Activated T-helper 1 cell treated with anti-CD3 and anti-CD28 coated beads, Interleukin-2, amount 50 U/mL, for 16 hours (primary cell): ENCODE data around the gene ARHGEF39.

ENCODE experiments used
- DNase-seq, 2 donors: peaks; one replicate each; pipeline ENCODE4 v3.0.0-alpha.2; 2020; ENCODE audit warnings: low read depth in 1 of 2, low spot score in 1 of 2

Gene ARHGEF39, protein sequence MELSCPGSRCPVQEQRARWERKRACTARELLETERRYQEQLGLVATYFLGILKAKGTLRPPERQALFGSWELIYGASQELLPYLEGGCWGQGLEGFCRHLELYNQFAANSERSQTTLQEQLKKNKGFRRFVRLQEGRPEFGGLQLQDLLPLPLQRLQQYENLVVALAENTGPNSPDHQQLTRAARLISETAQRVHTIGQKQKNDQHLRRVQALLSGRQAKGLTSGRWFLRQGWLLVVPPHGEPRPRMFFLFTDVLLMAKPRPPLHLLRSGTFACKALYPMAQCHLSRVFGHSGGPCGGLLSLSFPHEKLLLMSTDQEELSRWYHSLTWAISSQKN

DNA sequence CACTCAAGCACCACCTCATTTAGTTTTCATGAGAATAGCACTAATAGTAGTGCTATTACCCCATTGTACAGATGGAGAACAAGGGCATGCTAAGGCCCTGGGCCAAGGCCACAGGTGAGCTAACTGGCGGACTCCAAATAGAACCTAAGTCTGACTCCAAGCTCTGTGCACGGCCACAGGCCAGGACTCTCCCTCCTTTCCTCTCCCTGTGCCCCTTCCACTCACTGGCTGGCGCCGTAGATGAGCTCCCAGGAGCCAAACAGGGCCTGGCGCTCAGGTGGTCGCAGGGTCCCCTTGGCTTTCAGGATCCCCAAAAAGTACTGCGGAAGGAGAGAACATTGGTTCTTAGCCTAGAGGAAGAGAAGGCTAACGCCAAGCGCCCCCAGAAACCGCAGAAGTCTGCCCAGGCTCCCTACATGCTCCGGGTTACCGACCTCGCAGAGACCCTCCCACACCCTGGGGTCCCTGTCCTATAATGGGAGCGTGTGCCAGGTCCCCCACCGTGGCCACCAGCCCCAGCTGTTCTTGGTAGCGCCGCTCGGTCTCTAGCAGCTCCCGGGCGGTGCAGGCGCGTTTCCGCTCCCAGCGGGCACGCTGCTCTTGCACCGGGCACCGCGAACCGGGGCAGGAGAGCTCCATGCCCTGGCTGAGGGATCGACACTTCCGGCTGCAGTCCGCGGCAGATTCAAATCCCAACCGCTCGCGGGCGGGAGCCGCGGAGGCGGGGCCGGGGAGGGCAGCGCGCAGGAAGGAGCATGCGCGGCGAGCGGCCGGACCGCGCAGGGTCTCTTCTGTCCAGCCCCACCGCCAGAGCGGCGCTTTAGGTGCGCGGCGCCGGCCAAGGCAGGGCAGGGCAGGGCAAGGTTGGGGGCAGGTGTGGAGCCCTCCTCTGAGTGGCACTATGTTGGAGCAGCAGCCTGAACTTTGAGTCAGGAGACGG is at the start of gene ARHGEF39:
Gene ARHGEF39, minus strand, starts transcription at position 665 of the 940 bp plus-strand sequence. Its CDS starts 26 bp downstream, at position 639.
- DNase-seq = peak; percentile 35 to 55

DNA sequence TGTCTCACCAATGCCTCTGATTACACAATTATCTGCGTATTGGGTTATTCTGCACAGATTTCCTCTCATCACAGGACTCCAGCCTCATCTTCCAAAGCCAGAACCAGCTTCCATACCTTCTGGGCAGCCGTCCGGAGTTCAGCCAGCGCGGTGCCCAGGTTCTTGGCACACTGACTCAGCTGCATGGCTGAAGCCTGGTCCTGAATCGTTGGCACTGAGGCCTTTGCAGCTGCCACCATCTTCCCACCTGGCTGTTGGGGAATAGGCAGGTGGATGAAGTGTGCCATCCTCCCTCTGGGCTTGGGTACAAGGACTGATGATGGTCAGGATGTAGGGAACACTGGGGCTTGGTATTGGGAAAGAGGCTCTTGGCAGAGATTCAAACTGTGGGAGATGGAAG is 49.1 kb upstream of the ARHGEF39 start:
- no peak for DNase-seq

DNA sequence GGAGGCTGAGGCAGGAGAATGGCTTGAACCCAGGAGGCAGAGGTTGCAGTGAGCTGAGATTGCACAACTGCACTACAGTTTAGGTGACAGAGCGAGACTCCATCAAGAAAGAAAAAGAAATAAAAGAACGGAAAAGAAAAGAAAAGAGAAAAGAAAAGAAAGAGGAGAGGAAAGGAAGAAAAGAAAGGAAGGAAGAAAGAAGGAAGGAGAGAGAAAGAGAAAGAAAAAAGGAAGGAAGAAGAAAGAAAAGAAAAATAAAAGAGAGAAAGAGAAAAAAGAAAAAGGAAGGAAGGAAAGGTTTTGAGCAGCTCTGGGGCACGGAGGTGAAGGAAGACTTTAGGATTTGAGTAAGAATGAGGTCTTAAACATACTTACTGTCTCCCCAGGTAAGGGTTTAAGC is 48.6 kb upstream of the ARHGEF39 start:
- no peak for DNase-seq

DNA sequence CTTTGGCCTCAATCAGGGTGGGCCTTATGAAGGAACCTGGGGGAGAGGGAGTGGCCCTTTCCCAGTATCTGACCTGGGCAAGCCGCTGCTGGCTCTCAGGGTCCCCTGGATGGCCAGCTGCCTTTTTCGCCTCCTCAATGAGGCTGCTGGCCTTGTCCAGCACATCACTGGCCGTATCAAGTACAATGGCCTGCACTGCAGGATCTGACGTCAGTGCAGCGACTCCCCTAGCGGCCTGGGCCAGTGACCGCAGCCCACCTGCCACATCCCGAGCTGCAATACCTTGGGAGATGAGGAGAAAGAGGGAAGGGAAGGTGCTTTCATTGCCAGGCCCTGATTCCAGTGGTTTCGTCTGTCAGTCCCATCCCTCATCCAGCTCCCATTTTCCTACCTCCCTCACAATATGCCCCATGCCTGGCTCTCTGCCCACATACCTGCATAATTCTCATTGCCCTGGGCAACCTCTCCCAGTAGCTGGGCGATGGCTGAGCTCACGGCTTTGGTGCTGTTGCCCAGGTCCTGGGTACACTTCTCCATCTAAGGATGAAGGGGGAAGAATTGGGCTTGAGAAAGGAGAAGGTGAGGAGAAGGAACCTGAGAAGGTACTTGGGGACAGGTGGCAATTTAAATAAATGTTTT is 47.9 kb upstream of the ARHGEF39 start:
- no peak for DNase-seq

DNA sequence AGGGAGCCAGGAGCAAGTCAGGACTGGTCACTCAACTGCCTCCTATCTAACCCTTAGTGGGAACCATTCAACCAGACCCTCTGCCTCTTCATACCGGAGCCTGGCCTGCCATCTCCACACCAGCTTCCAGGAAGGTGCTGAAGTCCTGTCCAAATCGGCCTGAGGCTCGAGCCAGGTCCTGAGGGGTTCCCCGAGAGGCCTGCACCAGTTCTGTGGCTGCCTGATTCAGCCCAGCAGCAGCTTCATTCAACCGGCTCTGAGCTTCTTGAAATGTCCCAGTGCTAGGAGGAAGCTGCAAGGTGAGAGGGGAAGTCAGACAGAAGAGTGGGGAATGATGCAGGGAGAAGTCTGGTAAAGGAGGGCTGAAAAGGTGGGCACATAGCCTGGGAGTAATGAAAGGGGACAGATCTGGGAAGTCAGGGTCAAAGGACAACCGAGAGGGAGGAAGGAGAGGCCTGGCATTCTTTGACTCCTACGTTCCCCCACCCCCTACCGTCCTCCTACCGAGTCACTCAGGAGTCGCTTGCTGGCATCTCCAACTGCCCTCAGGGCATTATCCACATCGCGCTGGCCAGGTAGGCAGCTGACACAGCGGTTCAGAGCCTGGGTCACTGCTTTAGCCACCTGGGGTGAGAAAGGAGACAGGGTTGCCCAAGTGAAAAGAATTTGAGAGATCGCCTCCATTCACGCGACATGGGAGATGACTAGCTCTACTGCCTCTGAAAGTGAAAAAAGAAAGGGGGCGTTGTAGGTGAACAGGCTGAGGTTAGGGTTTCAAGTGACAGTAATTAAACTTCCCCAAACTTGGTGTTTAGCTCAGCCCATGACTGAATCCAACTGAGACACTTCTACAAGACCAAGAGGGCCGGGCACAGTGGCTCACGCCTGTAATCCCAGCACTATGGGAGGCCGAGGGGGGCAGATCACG is 46.8 kb upstream of the ARHGEF39 start:
- DNase-seq = no peak

DNA sequence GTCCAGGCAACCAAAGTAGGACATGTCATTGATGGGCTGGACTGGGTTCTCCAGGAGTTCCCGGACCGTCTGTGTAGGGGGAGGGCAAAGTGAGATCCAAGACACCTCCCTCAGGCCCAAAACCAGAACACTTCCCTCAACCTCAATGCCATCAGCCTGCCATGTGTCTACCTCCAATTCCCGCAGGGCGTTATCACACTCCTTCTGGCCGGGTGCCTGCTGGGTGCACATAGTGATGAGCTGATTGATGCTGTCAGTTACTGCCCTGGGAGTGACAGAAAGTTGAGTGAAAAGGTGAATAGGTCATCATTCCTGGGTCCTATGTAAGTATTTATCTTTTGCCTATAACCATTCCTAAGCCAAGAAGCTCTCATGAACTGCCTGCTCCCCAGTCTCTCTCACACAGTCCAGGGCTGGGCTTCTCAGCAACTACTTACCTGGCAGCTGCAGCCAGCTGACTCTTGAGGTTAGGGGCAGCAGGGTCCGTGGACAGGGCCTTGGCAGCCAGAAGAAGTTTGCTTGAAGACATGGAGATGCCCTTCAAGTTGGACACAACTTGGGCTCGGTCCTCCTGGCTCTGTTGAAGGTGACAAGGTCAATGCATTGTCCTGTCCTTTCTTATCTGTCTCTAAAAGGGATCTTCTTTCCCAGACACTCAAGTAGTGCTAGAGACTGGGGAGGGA is 46.0 kb upstream of the ARHGEF39 start:
- DNase-seq = no peak

DNA sequence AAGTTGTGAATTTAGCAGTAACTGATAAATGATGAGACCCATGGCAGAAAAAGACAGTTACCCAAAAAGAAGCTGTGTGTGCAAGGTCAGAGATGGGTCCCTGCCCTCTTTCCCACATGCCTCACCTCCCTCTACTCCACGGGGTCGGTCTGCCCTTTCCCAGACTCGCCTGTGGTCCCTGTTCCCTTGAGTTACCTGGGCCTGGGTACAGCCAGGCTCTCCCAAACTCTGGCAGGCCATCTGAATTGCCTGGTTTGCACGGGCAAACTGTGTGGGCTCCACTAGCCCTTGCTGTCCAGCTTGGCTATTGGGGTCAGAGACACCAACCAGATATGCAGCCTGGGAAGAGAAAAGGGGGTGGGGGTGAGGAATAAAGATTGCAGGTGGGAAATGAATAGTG is 43.2 kb upstream of the ARHGEF39 start:
- no peak for DNase-seq

DNA sequence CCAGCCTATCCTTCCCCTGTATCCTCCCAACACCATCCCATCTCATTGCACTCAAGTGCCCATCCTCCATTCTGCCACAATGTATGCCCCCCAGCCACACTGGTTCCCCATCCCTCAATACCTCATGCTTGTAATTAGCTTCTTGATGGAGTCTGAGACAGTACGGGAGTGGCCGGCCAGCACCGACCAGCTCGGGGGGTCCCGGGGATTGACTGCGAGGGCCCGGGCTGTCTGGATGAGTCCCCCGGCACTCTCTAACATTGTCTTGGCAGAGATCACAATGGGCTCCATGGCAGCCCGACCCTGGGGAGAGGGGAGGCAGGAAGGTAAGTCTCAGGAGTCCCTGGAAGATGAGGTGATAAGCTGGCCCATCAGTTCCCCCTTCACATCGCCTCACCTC is 42.0 kb upstream of the ARHGEF39 start:
- DNase-seq = no peak

DNA sequence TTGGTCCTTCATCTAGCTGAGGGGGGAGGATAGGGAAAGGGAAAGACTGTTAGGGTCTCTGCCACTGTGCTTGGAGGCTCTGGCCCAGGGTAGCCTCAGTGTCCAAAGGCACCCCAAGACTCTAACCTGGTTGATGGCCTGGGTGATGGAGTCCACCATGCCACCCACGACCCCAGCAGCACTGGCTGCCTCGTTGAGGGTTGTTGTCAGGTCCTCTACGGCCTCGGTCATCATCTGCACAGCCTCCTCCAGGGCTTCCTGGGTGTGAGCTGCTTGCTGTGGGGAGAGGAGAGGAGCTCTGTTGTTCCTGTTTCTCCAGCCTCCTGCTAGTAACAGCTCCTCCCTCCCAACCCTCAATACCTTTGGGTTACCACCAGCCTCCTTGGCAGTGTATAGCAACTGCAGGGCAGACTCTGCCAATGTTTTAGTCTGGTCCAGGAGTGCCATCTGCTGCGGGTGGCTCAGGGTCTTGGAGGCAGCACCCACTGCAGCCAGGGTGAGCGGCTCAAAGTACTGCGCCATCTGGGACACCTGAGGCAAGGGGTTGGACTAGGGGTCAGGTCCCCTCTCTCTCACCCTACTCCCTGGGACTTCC is 40.9 kb upstream of the ARHGEF39 start:
- DNase-seq = no peak

DNA sequence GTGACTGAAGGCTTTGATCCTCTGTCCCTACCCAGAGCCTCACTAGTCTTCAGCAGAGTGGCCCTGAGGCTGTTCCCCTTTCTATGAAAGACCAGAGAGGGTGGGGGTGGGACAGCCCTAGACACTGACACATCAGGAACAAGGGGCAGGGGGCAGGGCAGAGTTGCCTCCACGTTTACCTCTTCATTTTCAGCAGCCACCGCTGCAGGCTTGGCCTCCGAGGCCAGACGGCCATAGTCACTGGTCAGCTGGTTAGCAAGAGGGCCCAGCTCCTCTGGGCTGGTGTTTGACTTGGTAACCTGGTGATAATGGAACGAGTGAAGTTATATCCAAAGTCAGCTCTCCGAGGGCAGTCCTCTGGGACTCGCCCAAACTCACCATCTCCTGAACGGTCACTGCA is 40.4 kb upstream of the ARHGEF39 start:
- DNase-seq = no peak

DNA sequence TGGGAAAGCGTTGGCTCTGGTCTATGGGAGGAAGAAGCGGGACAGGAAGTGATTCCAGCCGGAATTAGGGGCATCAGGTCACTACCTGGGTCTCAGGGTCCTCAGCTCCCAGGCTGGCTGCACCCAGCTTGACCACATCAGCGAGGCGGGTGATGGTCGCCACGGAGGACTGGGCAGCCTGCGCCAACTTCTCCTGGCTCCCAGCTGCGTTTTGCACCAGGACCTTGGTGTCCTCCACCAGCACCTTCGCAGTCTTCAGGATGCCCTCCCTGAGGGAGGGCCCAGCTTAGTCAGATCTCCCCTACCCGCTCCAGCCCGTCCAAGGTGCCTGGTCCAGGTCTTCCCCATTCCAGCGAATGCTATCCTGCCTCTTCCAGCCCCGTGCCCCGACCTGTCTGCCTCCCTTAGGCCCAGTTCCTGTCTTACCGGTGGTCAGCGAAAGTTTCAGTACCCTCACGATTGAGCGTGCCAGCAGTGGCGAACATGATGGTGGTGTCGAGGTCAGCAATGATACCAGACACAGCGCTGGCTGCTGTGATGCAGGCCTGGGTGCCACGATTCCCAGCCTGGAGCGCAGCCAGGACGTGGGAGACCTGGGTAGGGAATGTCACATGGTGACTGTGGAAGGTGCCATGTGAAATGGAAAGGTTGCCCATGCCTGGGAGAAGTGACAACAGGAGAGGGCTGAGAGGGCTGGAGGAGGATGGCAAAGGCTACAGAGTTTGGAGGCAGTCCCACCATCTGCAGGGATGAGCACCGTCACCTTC is 39.1 kb upstream of the ARHGEF39 start:
- no peak for DNase-seq

DNA sequence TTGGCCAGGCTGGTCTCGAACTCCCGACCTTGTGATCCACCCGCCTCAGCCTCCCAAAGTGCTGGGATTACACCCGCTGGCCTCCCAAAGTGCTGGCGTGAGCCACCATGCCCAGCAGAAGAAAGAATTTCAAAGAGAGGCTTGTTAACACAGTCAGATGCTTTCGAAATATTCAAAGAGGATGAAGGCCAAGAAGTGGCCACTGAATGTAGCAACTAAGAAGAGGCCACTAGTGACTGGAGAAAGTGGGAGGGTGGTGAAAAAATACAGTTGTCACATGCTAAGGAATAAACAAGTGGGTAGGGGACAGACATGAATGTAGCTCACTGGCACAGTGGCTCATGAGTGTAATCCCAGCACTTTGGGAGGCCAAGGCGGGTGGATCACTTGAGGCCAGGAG is 37.7 kb upstream of the ARHGEF39 start:
- DNase-seq = no peak

DNA sequence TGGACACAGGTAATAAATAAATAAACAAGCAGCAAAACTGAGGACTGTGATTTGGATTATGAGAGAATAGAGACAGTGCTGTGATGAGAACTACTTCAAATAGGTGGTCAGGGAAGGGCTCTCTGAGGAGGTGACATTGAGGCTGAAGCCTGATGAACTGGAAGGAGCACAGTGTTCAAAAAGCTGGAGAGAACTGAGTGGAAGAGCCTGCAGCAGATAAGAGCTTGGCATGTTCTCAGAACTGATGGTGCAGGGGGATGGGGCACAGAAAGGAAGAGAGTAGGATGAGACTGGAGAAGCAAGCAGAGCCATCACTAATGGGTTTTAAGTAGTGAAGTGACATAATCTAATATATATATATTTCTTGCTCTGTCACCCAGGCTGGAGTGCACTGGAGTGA is 35.9 kb upstream of the ARHGEF39 start:
- DNase-seq = no peak

DNA sequence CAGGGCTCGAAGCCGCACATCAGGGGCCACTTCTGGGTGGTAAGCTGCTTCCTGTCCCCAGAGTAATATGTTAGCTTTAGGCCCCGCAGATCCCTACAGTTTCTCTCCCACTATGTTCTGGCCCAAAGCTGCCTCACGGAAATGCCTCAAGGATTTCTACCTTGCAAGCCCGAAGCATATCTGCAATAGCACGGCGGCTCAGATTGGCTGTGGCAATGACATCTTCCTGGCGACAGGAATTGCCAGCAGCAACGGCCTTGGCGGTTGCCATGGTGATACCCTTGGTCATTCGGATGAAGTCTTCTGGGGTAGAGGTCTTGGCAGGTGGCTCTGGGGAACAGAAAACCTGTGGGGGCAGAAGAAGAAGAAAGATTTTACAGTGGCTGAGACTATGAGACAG is 35.0 kb upstream of the ARHGEF39 start:
- DNase-seq = no peak

DNA sequence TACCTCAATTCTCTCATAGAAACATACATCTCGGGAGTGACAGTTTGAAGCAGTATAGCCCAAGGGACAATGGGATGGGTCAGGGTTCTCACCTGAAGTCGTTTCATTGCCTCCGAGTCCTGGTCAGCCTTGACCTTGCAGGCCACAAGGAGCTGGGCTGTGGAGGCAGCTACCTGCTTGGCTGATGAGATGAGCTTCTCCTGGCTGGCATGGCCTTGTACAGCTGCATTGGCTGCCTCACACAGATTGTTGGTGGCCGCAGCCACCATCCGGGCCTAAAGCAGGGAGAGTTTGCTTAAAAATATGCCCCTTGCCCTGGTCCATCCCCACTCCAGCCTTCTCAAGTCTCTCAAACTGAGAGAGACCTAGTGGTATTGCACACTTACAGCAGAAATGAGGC is 33.2 kb upstream of the ARHGEF39 start:
- no peak for DNase-seq

DNA sequence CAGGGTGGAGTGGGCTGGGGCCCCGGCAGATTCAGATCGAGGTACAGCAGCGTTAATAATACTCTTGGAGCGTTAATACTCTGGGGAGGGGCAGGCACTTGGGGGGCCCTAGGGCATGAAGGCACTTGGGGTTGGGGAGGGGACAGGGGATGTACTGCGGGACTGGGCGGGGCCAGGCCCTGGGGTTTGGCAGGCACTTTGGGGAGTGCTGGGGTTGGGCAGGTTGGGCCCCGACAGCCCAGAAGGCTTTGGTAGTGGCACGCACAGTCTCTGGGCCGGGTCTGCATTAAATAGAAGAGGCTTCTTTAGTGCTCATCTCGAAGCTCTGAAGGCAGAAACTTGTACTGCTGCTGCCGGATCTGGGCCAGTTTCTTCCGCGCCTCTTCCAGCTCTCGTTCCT is 32.5 kb upstream of the ARHGEF39 start:
- no peak for DNase-seq

DNA sequence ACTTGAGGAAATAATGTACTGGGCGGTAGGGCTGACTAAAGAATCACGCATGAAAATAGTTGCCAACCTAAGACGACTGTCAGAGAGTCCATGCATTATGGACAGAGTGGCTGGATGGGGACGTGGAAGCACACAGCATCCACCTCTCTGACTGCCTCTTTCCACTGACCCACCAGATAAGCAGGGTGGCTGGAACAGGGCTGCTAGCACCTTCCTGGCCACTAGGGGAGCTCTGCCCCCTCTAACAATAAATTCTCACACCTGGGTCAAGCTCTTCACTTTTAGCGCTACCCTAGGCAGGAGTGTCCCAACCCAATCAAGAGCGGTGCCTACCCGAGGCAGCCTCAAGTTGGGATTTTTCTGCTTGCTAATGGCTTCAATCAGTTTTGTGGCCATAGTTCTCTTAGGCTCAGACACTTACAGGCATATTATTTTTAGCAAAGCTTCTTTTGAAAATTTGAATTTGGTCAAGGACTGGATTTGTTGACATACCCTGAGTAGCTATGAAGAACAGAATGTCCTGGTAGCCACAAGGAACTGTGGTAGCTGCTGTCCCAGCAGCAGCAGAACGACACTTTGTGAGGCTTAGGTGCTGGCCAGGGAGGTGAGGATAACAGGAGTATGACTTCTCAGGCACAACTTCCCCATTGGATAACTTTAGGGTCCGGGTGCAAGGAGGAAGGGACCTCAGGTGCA is 31.7 kb upstream of the ARHGEF39 start:
- DNase-seq = no peak

DNA sequence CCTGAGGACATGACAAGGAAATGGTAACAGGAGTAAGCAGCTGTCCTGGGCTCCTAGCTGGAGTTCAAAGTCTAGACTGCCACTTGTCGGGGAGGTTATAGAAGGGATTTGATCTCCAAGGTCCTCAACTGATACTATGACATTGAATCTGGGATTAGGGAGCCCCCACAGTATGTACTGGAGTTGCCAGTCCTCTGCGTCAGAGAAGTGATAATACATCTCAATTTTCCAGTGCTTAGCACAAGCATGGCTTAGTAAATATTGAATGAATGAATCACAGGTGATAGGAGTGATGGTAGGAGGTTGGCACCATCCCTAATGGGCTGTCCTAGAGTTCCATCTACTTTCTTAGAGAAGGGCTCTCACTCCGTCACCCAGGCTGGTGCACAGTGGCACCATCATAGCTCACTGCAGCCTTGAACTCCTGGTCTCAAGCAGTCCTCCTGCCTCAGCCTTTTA is 31.0 kb upstream of the ARHGEF39 start:
- DNase-seq = no peak
